SU-DHL-6 (cell line): ENCODE measurements around the gene PSMB11.

Experiments
- H2AFZ ChIP-seq: fragments of 200-600 bp; sonication (generic); 2 replicates; pipeline ENCODE4 v1.6.1; 2014; ENCODE audit warnings: low read depth, mild to moderate bottlenecking, moderate library complexity, mixed read lengths, antibody characterized with exemption, low read length; ENCODE audit not compliant: severe bottlenecking
- H3F3A ChIP-seq: fragments of 200-600 bp; shearing (Covaris generic); 2 replicates; pipeline ENCODE4 v1.6.0; 2016; ENCODE audit warnings: antibody characterized with exemption, mild to moderate bottlenecking; ENCODE audit not compliant: insufficient read depth
- H3K27ac ChIP-seq: fragments of 200-600 bp; sonication (generic); 2 replicates; pipeline ENCODE4 v1.5.1; 2016; ENCODE audit warnings: low read depth, mild to moderate bottlenecking, low read length, moderate library complexity, mixed read lengths
- H3K27me3 ChIP-seq: fragments of 200-600 bp; sonication (generic), shearing (Covaris generic); 2 replicates; pipeline ENCODE4 v1.6.0; 2014; ENCODE audit warnings: mild to moderate bottlenecking, low read length
- H3K36me3 ChIP-seq: fragments of 200-600 bp; sonication (generic); 2 replicates; pipeline ENCODE4 v1.6.1; 2014; ENCODE audit warnings: mild to moderate bottlenecking, low read length, mixed read lengths
- H3K4me2 ChIP-seq: fragments of 300-600, 200-600 bp; shearing (Covaris generic), sonication (generic); 2 replicates; pipeline ENCODE4 v1.6.0; 2014; ENCODE audit warnings: low read length, low read depth, mild to moderate bottlenecking; ENCODE audit not compliant: poor library complexity, severe bottlenecking
- H3K4me3 ChIP-seq: fragments of 200-600 bp; sonication (generic); 2 replicates; pipeline ENCODE4 v1.5.1; 2014; ENCODE audit warnings: antibody characterized with exemption, low read length, mild to moderate bottlenecking, mixed read lengths; ENCODE audit not compliant: insufficient read depth, poor library complexity, severe bottlenecking
- H3K79me2 ChIP-seq: fragments of 200-600 bp; sonication (generic); 2 replicates; pipeline ENCODE4 v1.6.1; 2014; ENCODE audit warnings: mild to moderate bottlenecking, low read length, moderate library complexity; ENCODE audit not compliant: insufficient read depth
- H3K9ac ChIP-seq: fragments of 200-600 bp; sonication (generic); 2 replicates; pipeline ENCODE4 v1.7.0; 2014; ENCODE audit warnings: mild to moderate bottlenecking, low read length
- H3K9me2 ChIP-seq: fragments of 200-600 bp; sonication (generic); replicated peaks from 2 replicates; pipeline ENCODE4 v1.6.1; 2014; ENCODE audit warnings: low read length; ENCODE audit not compliant: insufficient read depth
- H3K9me3 ChIP-seq: fragments of 200-600 bp; sonication (generic); 2 replicates; pipeline ENCODE4 v1.6.1; 2014; ENCODE audit warnings: low read length, mixed read lengths; ENCODE audit not compliant: insufficient read depth
- H4K20me1 ChIP-seq: fragments of 200-600 bp; sonication (generic); 2 replicates; pipeline ENCODE4 v1.6.1; 2014; ENCODE audit warnings: low read depth, mild to moderate bottlenecking, antibody characterized with exemption, low read length, moderate library complexity, mixed read lengths
- CTCF ChIP-seq: fragments of 200-600 bp; sonication (generic); IDR thresholded peaks from one replicate; pipeline ENCODE4 v1.5.1; 2017; ENCODE audit warnings: antibody characterized with exemption, mild to moderate bottlenecking, low read length, moderate library complexity; ENCODE audit not compliant: insufficient read depth, poor library complexity, severe bottlenecking
- EZH2phosphoT487 ChIP-seq: fragments of 200-600 bp; sonication (generic), shearing (Covaris generic); conservative IDR thresholded peaks from 2 replicates; pipeline ENCODE4 v1.6.1; 2018; ENCODE audit warnings: mild to moderate bottlenecking, antibody characterized with exemption, low read length, moderate library complexity, mixed read lengths

Gene PSMB11

GRCh38 chr14:23045419-23046357, 3.7 kb downstream of the PSMB11 start:
- no peaks in the 10 kb centered on the region for H3F3A ChIP-seq
- no peak for TF ChIP-seq CTCF
- no peak for TF ChIP-seq EZH2phosphoT487
- H3K27me3 ChIP-seq, result no peaks in the 10 kb centered on the region
- H3K27ac ChIP-seq, result no peak overlapping the region
- no peaks in the 10 kb centered on the region for H3K9me2 ChIP-seq
- H3K9me3 ChIP-seq, result no peaks in the 10 kb centered on the region
- H3K4me3 ChIP-seq, result no peak overlapping the region
- H3K9ac ChIP-seq, result no peak overlapping the region
- H4K20me1 ChIP-seq, result no peaks in the 10 kb centered on the region
- H2AFZ ChIP-seq, result no peak overlapping the region
- H3K79me2 ChIP-seq, result no peaks in the 10 kb centered on the region
- no peak overlapping the region for H3K4me2 ChIP-seq
- H3K36me3 ChIP-seq, result no peaks in the 10 kb centered on the region

GRCh38 chr14:23047034-23047634, 5.1 kb downstream of the PSMB11 start:
- Histone ChIP-seq H3F3A (no peaks in the 10 kb centered on the region), H2AFZ (no peak overlapping the region), H3K4me2 (no peak overlapping the region), H3K27ac (no peak overlapping the region), H3K4me3 (no peak overlapping the region), H3K27me3 (no peaks in the 10 kb centered on the region), H3K9me2 (no peaks in the 10 kb centered on the region), H3K36me3 (no peaks in the 10 kb centered on the region), H3K9ac (no peak overlapping the region), H4K20me1 (no peaks in the 10 kb centered on the region), H3K9me3 (no peaks in the 10 kb centered on the region), H3K79me2 (no peaks in the 10 kb centered on the region)
- no peak for TF ChIP-seq CTCF
- TF ChIP-seq EZH2phosphoT487, result no peak

- Histone ChIP-seq H3K9me3 (no peaks in the 10 kb centered on the region), H3K4me3 (no peak overlapping the region), H4K20me1 (no peaks in the 10 kb centered on the region), H3K9me2 (no peaks in the 10 kb centered on the region), H3K27me3 (no peaks in the 10 kb centered on the region), H3K4me2 (no peak overlapping the region), H2AFZ (no peak overlapping the region), H3F3A (no peaks in the 10 kb centered on the region), H3K27ac (no peak overlapping the region), H3K36me3 (no peaks in the 10 kb centered on the region), H3K79me2 (no peaks in the 10 kb centered on the region), H3K9ac (no peak overlapping the region)
- TF ChIP-seq CTCF (no peak), EZH2phosphoT487 (no peak)
Observed at GRCh38 chr14:23047751-23048693, 6.0 kb downstream of the PSMB11 start.
